Activated T-helper 17 cell treated with anti-CD3 and anti-CD28 coated beads, Interleukin-2, amount 50 U/mL, for 72 hours (primary cell): ENCODE data around the gene KRTAP12-4. TPM values are rescaled to one million over a fixed set of nuclear protein-coding genes. Genes with fewer than 3 reads are reported as not detected.
"Not testable (repeated sequence)": the region's sequence is repeated elsewhere in the genome, so short reads cannot be mapped to it uniquely, and the experiment has no call there.

Source experiments
- ATAC-seq: fragments of 150-1000 bp; cut with Tn5 transposase; replicated peaks from 2 replicates; pipeline ENCODE4 v1.10.0; 2021; ENCODE audit warnings: mild to moderate bottlenecking, moderate library complexity
- H3K27ac Mint-ChIP-seq: one replicate; pipeline ENCODE4 v1.8.0; 2022; ENCODE audit warnings: mixed read lengths
- H3K27me3 Mint-ChIP-seq: one replicate; pipeline ENCODE4 v1.8.0; 2022; ENCODE audit warnings: mixed read lengths
- H3K36me3 Mint-ChIP-seq: one replicate; pipeline ENCODE4 v1.8.0; 2022; ENCODE audit warnings: low read depth, mild to moderate bottlenecking, mixed read lengths
- H3K4me1 Mint-ChIP-seq: one replicate; pipeline ENCODE4 v1.8.0; 2022; ENCODE audit warnings: mixed read lengths
- H3K4me3 Mint-ChIP-seq: one replicate; pipeline ENCODE4 v1.8.0; 2022; ENCODE audit warnings: mild to moderate bottlenecking, mixed read lengths
- H3K9me3 Mint-ChIP-seq: one replicate; pipeline ENCODE4 v1.8.0; 2022; ENCODE audit warnings: mixed read lengths
- total RNA-seq, 2 donors: library from RNA; stranded (reverse); gene quantifications; one replicate each; pipeline ENCODE4 v1.2.3, GENCODE V29; 2022

KRTAP12-4 gene
- total RNA-seq, 2 donors from 2014 or later: not detected

DNA sequence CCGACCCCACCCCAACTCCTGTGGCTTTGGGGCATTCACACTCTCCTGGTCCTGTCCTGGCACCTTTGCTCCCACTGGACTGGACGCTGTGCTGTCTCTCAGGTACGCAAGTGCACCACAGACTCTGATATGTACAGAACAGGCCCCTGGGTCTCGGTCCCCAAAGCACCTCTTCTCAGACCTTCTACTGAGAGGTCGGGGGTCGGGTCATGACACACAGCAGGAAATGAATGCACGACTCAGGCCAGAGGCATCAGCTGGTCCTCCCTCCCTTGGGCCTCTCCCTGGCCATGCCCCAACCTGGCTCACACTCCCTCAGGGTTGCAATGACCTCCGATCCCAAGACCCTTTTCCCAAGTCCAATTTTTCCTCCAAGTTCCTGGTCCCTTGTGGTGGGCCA lies 40.7 kb upstream of the KRTAP12-4 start:
- no peaks in the 10 kb centered on the region for H3K36me3 Mint-ChIP-seq
- no peak overlapping the region for H3K27ac Mint-ChIP-seq
- H3K9me3 Mint-ChIP-seq: no peaks in the 10 kb centered on the region
- no peak for ATAC-seq
- H3K27me3 Mint-ChIP-seq: peaks cover 29% of the 10 kb centered on the region
- H3K4me1 Mint-ChIP-seq: peaks cover 7% of the 10 kb centered on the region
- no peak overlapping the region for H3K4me3 Mint-ChIP-seq

DNA sequence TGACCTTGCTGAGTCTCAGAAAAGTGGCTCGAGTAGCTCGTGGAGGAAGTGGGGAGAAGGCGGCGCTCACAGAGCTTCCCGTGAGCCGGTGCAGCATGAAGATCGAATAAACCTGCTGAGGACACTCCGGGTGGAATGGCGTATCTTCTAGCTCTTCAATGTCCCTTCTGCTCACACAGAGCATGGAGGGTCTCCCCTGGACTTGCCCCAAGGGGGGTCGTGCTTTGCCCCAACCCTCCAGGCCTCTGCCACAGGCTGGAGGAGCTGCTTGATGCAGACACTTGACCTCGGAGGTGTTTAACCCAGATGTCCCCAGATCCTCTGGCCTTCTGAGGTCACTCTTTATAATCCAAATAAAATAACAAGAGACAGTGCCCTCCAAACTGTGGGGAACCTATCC lies 40.3 kb upstream of the KRTAP12-4 start:
- Mint-ChIP-seq H3K4me3 (no peak overlapping the region), H3K27me3 (peaks cover 26% of the 10 kb centered on the region), H3K4me1 (peaks cover 7% of the 10 kb centered on the region), H3K9me3 (no peaks in the 10 kb centered on the region), H3K27ac (no peak overlapping the region), H3K36me3 (no peaks in the 10 kb centered on the region)
- ATAC-seq: no peak

DNA sequence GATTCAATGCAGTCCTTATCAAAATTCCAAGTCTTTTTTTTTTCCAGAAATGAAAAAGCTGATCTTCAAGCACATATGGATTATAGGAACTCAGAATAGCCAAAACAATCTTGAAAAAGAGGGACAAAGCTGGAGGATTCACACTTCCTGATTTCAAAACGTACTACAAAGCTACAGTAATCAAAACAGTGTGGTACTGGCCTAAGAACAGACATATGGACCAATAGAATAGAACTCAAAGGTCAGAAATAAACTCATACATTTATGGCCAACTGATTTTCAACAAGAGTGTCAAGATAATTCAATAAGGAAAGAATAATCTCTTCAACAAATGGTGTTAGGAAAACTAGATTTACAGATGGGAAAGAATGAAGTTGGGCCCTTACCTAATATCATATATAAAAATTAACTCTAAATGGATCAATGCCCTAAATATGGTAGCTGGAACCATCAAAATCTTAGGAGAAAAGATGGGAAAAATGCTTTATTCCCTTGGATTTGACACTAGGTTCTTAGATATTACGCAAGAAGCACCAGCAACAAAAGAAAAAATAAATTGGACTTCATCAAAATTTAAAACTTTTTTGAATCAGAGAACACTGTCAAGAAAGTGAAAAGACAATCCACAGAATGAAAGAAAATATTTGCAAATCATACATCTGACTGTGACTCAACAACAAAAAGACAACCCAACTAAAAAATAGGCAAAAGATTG lies 38.5 kb upstream of the KRTAP12-4 start:
- H3K27ac Mint-ChIP-seq: no peak overlapping the region
- H3K4me1 Mint-ChIP-seq: peaks cover 2% of the 10 kb centered on the region
- H3K27me3 Mint-ChIP-seq: peaks cover 12% of the 10 kb centered on the region
- H3K36me3 Mint-ChIP-seq: no peaks in the 10 kb centered on the region
- H3K9me3 Mint-ChIP-seq: no peaks in the 10 kb centered on the region
- no peak for ATAC-seq
- no peak overlapping the region for H3K4me3 Mint-ChIP-seq

DNA sequence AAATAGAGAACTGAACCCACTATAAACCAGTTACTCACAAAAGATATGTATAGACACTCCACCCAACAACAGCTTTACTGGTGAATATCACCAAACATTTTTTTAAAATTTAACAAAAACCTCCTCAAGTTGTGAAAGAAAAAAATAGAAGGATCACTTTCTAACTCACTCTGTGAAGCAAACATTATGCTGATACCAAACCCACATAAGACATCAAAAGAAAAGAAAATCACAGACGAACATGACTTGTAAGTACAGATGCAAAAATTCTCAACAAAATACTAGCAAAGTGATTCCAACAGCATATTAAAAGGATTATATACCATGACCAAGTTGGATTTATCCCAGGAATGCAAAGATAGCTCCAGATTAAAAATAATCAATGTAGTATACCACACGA lies 37.2 kb upstream of the KRTAP12-4 start:
- Mint-ChIP-seq H3K36me3 (no peaks in the 10 kb centered on the region), H3K27ac (no peak overlapping the region), H3K27me3 (peaks cover 3% of the 10 kb centered on the region), H3K4me3 (no peak overlapping the region), H3K4me1 (no peaks in the 10 kb centered on the region), H3K9me3 (no peaks in the 10 kb centered on the region)
- no peak for ATAC-seq

DNA sequence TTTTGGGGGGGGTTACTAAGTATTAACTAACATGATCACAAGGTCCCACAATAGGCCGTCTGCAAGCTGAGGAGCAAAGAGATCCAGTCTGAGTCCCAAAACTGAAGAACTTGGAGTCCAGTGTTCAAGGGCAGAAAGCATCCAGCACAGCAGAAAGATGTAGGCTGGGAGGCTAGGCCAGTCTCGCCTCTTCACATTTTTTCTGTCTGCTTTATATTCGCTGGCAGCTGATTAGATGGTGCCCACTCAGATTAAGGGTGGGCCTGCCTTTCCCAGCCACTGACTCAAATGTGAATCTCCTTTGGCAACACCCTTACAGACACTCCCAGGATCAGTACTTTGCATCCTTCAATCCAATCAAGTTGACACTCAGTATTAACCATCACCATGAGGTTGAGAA lies 35.3 kb upstream of the KRTAP12-4 start:
- not testable (repeated sequence) for H3K36me3 Mint-ChIP-seq, H3K9me3 Mint-ChIP-seq, H3K27ac Mint-ChIP-seq, H3K4me3 Mint-ChIP-seq, ATAC-seq, H3K4me1 Mint-ChIP-seq
- peaks cover 10% of the 10 kb centered on the region for H3K27me3 Mint-ChIP-seq

DNA sequence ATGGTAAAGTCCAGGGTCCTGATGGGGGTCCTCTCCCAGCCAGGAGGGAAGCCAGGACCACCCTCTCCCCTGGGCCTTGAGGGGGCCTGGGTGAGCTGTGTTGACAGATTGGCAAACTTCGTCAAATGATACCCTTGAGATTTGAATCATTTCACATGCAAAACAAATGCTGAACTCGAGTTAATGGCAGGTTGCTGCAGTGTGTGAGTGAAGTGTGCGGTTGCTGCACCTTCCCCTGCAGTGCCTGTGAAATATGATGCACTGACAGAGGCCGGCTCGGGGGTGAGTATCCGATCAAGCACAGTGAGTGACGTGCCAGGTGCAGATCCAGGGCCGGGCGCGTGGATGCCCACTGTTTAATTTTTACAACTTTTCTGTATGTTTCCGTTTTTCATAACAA lies 33.2 kb upstream of the KRTAP12-4 start:
- Mint-ChIP-seq H3K27ac (no peak overlapping the region), H3K4me1 (peaks cover 7% of the 10 kb centered on the region), H3K4me3 (no peak overlapping the region), H3K9me3 (no peaks in the 10 kb centered on the region), H3K36me3 (no peaks in the 10 kb centered on the region), H3K27me3 (peaks cover 10% of the 10 kb centered on the region)
- ATAC-seq: no peak

DNA sequence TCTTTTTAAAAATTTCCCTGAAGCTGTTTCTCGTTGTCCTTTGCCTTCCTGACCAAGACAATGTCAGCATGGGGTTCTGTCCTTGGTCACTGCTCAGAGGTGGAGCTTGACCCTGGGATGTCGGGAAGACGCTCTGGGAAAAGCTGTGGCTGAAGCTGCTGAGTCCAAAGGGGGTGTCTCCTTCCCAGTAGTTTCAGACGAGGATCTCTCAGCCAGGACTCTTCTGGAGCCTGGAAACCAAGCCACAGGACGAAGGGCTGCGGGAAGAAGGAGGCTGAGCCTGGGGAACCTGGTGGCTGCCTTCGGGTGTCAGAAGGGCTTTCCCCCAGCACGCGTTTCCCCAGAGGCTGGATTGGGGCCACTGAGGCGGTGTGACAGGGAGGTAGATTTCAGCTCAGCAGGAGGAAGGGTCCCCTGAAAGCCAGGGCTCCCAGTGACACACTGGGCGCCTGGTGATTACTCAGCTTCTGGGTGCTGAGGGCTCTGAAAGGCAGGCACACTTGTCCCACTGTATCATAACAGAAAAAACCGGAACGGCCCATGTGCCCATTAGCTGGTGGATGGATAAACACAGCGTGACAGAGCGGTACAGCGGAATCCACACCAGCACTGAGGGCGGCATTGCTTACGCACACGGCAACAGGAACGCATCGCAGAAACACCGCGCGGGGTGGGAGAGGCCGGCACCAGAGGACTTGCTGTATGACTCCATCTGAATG lies 32.5 kb upstream of the KRTAP12-4 start:
- H3K36me3 Mint-ChIP-seq: no peaks in the 10 kb centered on the region
- no peak overlapping the region for H3K4me3 Mint-ChIP-seq
- H3K27me3 Mint-ChIP-seq: peaks cover 10% of the 10 kb centered on the region
- ATAC-seq: no peak
- no peak overlapping the region for H3K27ac Mint-ChIP-seq
- peaks cover 7% of the 10 kb centered on the region for H3K4me1 Mint-ChIP-seq
- H3K9me3 Mint-ChIP-seq: no peaks in the 10 kb centered on the region

DNA sequence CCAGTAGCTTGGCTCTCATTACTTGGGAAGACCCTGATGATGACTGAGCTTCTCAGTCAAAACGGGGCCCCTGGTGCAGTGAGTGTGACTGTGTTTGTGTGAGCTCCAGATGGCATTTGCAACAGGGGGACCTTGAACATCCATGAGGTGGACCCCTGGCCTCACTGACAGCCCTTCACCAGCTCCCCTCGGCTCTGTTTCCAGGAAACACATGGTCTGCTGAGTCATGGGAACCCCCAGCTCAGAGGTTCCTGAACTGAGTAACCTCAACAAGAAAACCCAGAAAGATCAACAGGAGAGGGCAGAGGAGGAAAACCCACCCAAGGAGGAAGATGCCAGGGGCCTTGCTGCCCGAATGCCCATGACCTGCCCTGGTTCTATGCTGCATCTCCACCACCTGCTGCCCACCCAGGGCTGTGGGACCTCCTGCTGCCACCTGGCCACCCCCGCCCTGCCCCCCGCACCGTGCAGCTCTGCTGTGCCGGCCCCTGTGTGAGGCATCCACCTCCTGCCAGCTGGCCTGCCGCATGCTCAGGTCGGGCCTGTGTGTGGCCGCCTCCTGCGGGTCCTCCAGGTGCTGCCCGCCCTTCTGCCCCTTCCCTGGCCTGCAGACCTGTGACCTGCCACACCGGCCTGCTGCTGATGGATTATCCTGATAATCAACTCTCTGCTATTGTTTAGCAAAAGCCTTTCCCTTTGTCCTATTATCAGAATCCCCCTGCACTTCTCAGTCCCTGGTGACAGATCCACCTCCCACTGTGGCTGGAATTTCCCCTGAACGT lies 31.7 kb upstream of the KRTAP12-4 start:
- Mint-ChIP-seq H3K27me3 (peaks cover 10% of the 10 kb centered on the region), H3K9me3 (no peaks in the 10 kb centered on the region), H3K36me3 (no peaks in the 10 kb centered on the region), H3K4me3 (no peak overlapping the region), H3K27ac (no peak overlapping the region), H3K4me1 (peaks cover 7% of the 10 kb centered on the region)
- ATAC-seq: no peak

DNA sequence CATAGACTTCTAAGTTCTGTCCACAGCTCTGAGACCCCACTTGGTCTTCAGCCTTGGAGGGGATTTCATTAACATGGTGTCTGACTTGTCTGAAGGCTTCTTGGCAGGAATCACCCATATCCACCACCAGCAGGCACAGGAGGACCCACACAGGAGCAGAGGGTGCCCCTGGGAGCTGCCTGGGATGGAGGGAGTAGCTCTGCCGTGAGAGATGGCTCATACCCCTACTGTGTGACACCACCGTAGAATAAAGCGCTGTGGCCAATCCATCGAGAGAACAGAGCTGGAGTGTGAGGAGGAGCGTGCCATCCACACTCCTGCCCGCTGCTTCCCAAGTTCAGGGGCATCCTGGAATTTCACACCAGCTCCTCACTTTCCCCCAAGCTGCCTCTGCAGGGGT lies 30.6 kb upstream of the KRTAP12-4 start:
- not testable (repeated sequence) for H3K9me3 Mint-ChIP-seq, H3K36me3 Mint-ChIP-seq, H3K27ac Mint-ChIP-seq, H3K4me3 Mint-ChIP-seq, ATAC-seq, H3K4me1 Mint-ChIP-seq
- H3K27me3 Mint-ChIP-seq: peaks cover 10% of the 10 kb centered on the region

DNA sequence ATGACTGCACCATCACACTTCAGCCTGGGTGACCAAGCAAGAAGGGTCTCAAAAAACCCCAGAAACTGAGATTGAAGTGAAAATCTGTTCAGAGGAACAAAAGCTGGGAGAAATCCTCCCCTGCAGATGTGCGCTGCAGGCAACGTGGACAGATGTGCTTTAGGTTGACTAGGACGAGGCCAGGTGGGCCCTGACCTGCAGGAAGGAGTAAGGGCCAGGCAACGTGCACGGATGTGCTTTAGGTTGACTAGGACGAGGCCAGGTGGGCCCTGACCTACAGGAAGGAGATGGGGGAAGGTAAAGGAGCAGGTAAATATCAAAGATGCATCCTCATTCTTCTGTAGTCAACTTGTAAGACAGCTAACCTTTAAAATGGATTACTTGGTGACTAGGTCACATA lies 30.0 kb upstream of the KRTAP12-4 start:
- no peak for ATAC-seq
- peaks cover 7% of the 10 kb centered on the region for H3K4me1 Mint-ChIP-seq
- no peaks in the 10 kb centered on the region for H3K9me3 Mint-ChIP-seq
- H3K4me3 Mint-ChIP-seq: no peak overlapping the region
- no peak overlapping the region for H3K27ac Mint-ChIP-seq
- H3K36me3 Mint-ChIP-seq: no peaks in the 10 kb centered on the region
- H3K27me3 Mint-ChIP-seq: peaks cover 10% of the 10 kb centered on the region

DNA sequence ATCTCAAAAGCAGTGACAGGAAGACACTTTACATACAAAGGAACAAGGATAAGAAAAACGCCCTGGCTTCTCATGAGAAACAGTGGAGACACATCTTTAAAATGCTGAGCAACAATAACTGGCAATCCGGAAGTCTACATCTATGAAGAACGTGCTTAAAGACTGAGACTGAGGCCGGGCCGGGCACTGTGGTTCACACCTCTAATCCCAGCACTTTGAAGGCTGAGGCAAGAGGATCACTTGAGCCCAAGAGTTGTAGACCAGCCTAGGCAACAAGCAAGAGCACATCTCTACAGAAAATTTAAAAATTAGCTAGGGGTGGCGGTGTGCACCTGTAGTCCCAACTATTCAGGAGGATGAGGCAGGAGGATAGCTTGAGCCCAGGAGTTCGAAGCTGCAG lies 29.6 kb upstream of the KRTAP12-4 start:
- peaks cover 10% of the 10 kb centered on the region for H3K27me3 Mint-ChIP-seq
- H3K36me3 Mint-ChIP-seq: no peaks in the 10 kb centered on the region
- peaks cover 7% of the 10 kb centered on the region for H3K4me1 Mint-ChIP-seq
- H3K9me3 Mint-ChIP-seq: no peaks in the 10 kb centered on the region
- no peak for ATAC-seq
- no peak overlapping the region for H3K27ac Mint-ChIP-seq
- H3K4me3 Mint-ChIP-seq: no peak overlapping the region

DNA sequence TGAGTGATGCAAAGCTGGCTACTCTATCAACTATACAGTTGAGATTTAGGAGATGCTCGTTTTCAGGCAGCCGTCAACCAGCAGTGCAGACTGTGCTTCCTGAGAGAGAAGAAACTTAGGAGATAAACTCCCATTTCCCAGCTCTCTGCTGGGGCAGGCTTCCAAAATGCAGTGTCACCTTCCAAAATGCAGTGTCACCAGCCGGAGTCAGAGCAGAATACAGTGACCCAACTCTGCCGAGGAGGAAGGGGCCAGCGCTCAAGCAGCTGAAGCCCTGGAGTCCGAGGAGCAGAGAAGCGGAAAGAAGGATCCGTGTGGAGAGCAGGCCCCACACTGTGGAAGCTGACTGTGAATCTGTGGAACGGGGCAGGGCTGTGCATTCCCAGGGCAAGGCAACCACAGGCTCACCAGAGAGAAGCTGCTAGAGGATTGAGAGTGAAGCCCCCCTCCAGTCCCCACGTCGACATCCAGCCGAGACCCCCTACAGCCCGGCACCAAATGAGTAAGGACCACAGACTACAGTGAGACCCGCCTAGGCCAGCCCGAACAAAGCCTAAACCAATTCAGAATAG lies 28.2 kb upstream of the KRTAP12-4 start:
- Mint-ChIP-seq H3K4me1 (peaks cover 7% of the 10 kb centered on the region), H3K36me3 (no peaks in the 10 kb centered on the region), H3K9me3 (no peaks in the 10 kb centered on the region), H3K4me3 (no peak overlapping the region), H3K27me3 (peaks cover 10% of the 10 kb centered on the region), H3K27ac (no peak overlapping the region)
- ATAC-seq: no peak

DNA sequence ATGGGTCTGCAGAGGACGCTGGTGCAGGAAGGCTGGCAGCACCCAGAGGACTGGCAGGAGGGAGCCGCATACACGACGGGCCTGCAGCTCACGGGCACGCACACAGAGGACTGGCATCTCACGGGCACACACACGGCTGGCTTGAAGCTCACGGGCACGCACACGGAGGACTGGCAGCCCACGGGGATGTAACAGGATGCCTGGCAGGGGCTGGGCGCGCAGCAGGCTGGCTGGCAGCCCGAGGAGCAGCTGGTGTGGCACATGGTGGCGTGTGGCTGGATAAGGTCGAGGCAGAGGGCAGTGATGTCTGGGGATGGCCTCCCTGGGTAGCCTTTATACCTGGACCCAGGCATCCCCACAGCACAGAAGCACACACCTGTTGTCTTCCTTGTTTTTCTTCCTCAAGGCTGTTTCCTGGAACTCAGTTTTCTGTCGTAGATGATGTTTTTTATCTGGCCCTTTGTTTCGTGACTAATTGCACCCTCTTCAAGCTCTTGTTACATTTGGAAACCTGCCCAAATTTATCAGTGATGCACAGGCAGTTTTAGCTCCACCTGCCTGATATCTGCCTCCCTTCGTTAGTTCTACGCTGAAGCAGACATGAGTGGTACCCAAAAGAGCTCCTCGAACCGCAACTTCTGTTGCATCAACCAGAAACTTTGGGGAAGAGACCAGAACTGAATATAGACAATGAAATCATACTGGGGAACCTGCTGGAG lies 27.6 kb upstream of the KRTAP12-4 start, which contains the start of gene KRTAP12-1:
KRTAP12-1 (minus strand) TSS at position 303 of the 719 bp plus-strand sequence; CDS start at position 263, 40 bp downstream.
- Mint-ChIP-seq H3K9me3 (no peaks in the 10 kb centered on the region), H3K4me1 (peaks cover 7% of the 10 kb centered on the region), H3K27ac (no peak within 1 kb of the TSS), H3K36me3 (no peaks in the 10 kb centered on the region), H3K27me3 (peaks cover 10% of the 10 kb centered on the region), H3K4me3 (no peak within 1 kb of the TSS)
- no peak for ATAC-seq

DNA sequence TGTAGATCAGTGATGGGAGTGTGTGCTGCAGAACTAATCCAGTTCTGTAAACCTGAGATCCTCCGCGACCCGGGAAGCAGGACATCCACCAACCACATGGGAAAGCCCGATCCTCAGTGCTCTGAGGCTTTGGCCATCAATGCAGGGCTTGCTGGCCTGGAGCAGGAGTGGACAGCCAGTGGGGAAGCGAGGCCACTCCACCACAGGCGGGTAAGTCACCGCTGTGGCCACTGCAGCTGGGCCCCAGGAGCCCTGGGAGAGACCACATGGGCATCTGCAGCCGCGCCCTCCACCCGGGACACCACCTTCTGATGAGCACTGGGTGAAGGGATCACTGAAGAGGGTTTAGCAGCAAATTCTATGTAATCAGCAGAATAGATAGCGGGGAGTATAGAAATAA lies 26.7 kb upstream of the KRTAP12-4 start:
- no peak for ATAC-seq
- Mint-ChIP-seq H3K4me1 (peaks cover 7% of the 10 kb centered on the region), H3K9me3 (no peaks in the 10 kb centered on the region), H3K36me3 (no peaks in the 10 kb centered on the region), H3K4me3 (no peak overlapping the region), H3K27me3 (peaks cover 6% of the 10 kb centered on the region), H3K27ac (no peak overlapping the region)
